Measurements from ENCODE around the gene MT1H.
"Not testable (repeated sequence)": the region's sequence is repeated elsewhere in the genome, so short reads cannot be mapped to it uniquely, and the experiment has no call there.

The MT1H gene
- total RNA-seq, result 0 reads per million in 2 donors

GRCh38 chr16:56669005-56669839 lies at the start of gene MT1H:
Gene MT1H (plus strand): TSS chr16:56669814. CDS start chr16:56669885, 71 bp downstream.
- DNase-seq, result no peak

- DNase-seq, result no peak
These were observed 49.2 kb upstream of the MT1H start for GRCh38 chr16:56620339-56620897.

- DNase-seq, result not testable (repeated sequence)
These were observed 47.8 kb upstream of the MT1H start for GRCh38 chr16:56621665-56622445.

- not testable (repeated sequence) for DNase-seq
These were observed 46.4 kb upstream of the MT1H start for GRCh38 chr16:56623184-56623583.

GRCh38 chr16:56623637-56624036 lies 46.0 kb upstream of the MT1H start:
- DNase-seq, result no peak

- no peak for DNase-seq
These were observed 44.3 kb upstream of the MT1H start, which contains the start of gene MT1E for GRCh38 chr16:56625140-56625942. Gene MT1E (plus strand): TSS chr16:56625781. CDS start chr16:56625852, 71 bp downstream.

- DNase-seq, result no peak
These were observed 43.5 kb upstream of the MT1H start for GRCh38 chr16:56625943-56626654.

GRCh38 chr16:56626685-56627084 lies 42.9 kb upstream of the MT1H start:
- no peak for DNase-seq

GRCh38 chr16:56628486-56629350 lies 40.9 kb upstream of the MT1H start:
- DNase-seq, result no peak

- no peak for DNase-seq
These were observed 40.1 kb upstream of the MT1H start for GRCh38 chr16:56629531-56629930.

- no peak for DNase-seq
These were observed 39.5 kb upstream of the MT1H start for GRCh38 chr16:56630134-56630533.

GRCh38 chr16:56631197-56631596 lies 38.4 kb upstream of the MT1H start:
- no peak for DNase-seq

- DNase-seq, result no peak
These were observed 37.8 kb upstream of the MT1H start for GRCh38 chr16:56631832-56632155.

- DNase-seq, result no peak
These were observed 37.3 kb upstream of the MT1H start, which contains the start of gene MT1M for GRCh38 chr16:56632156-56632847. Gene MT1M (plus strand): TSS chr16:56632659. CDS start chr16:56632732, 73 bp downstream.

GRCh38 chr16:56632848-56633365 lies 36.7 kb upstream of the MT1H start:
- DNase-seq, result no peak

GRCh38 chr16:56633535-56633934 lies 36.1 kb upstream of the MT1H start:
- no peak for DNase-seq

GRCh38 chr16:56634715-56635440 lies 34.7 kb upstream of the MT1H start:
- no peak for DNase-seq

GRCh38 chr16:56635441-56635967 lies 34.1 kb upstream of the MT1H start:
- DNase-seq, result no peak

Data from activated gamma-delta T cell (primary cell).